HepG2 (cell line): ENCODE data around the gene IFNA6. TPM values are rescaled to one million over a fixed set of nuclear protein-coding genes. Genes with fewer than 3 reads are reported as not detected.

Experiments
- ARID3A ChIP-seq: IDR thresholded peaks from 2 replicates; pipeline ENCODE4 v1.6.1; 2012; ENCODE audit warnings: low read depth, low read length, improper control_type of control experiment
- ARID5B ChIP-seq: IDR thresholded peaks from 2 replicates; pipeline ENCODE4 v1.4.0; 2020; ENCODE audit warnings: mild to moderate bottlenecking, missing genetic modification reagents
- ESRRA ChIP-seq: sonication (generic); formaldehyde crosslinking; IDR thresholded peaks from 2 replicates; pipeline ENCODE4 v1.5.1; 2020; ENCODE audit warnings: mild to moderate bottlenecking, low read depth, missing genetic modification reagents
- ETS1 ChIP-seq: sonication (generic); formaldehyde crosslinking; IDR thresholded peaks from 2 replicates; pipeline ENCODE4 v1.4.0; 2020; ENCODE audit warnings: missing genetic modification reagents
- HBP1 ChIP-seq: IDR thresholded peaks from 2 replicates; pipeline ENCODE4 v1.6.1; 2016; ENCODE audit warnings: low read depth, control low read depth
- HMGA1 ChIP-seq: sonication (generic); formaldehyde crosslinking; conservative IDR thresholded peaks from 2 replicates; pipeline ENCODE4 v1.4.0; 2020; ENCODE audit warnings: missing genetic modification reagents
- MATR3 ChIP-seq: sonication (generic); formaldehyde crosslinking; IDR thresholded peaks from 2 replicates; pipeline ENCODE4 v1.4.0; 2020; ENCODE audit warnings: missing genetic modification reagents
- MTF1 ChIP-seq: sonication (generic); formaldehyde crosslinking; IDR thresholded peaks from 2 replicates; pipeline ENCODE4 v1.5.0; 2020; ENCODE audit warnings: missing genetic modification reagents
- NCOR1 ChIP-seq: fragments of 200-600 bp; sonication (generic); IDR thresholded peaks from 2 replicates; pipeline ENCODE4 v1.7.0; 2017; ENCODE audit warnings: antibody characterized with exemption, low read length, borderline replicate concordance
- PREB ChIP-seq: sonication (generic); formaldehyde crosslinking; IDR thresholded peaks from 2 replicates; pipeline ENCODE4 v1.4.0; 2020; ENCODE audit warnings: missing genetic modification reagents
- RXRB ChIP-seq: IDR thresholded peaks from 2 replicates; pipeline ENCODE4 v1.6.1; 2016; ENCODE audit warnings: borderline replicate concordance, missing genetic modification reagents, missing compliant biosample characterization
- SALL1 ChIP-seq: sonication (generic); formaldehyde crosslinking; IDR thresholded peaks from 2 replicates; pipeline ENCODE4 v1.8.0; 2022; ENCODE audit warnings: mild to moderate bottlenecking, missing genetic modification reagents
- SRSF1 ChIP-seq: fragments of 200-400 bp; formaldehyde crosslinking; optimal IDR thresholded peaks from 2 replicates; pipeline ENCODE3; 2017; ENCODE audit warnings: mild to moderate bottlenecking, low read depth, low read length, moderate library complexity
- ZBTB7B ChIP-seq: sonication (generic); formaldehyde crosslinking; IDR thresholded peaks from 2 replicates; pipeline ENCODE4 v1.4.0; 2020; ENCODE audit warnings: missing genetic modification reagents
- ZFP82 ChIP-seq: sonication (generic); formaldehyde crosslinking; IDR thresholded peaks from 2 replicates; pipeline ENCODE4 v1.5.1; 2020; ENCODE audit warnings: mild to moderate bottlenecking, missing genetic modification reagents, borderline replicate concordance
- ZNF367 ChIP-seq: sonication (generic); formaldehyde crosslinking; IDR thresholded peaks from 2 replicates; pipeline ENCODE4 v1.4.0; 2020; ENCODE audit warnings: missing genetic modification reagents, borderline replicate concordance
- ZNF782 ChIP-seq: sonication (generic); formaldehyde crosslinking; IDR thresholded peaks from 2 replicates; pipeline ENCODE4 v1.4.0; 2020; ENCODE audit warnings: missing genetic modification reagents, mild to moderate bottlenecking, borderline replicate concordance
- ZNF816 ChIP-seq: sonication (generic); formaldehyde crosslinking; IDR thresholded peaks from 2 replicates; pipeline ENCODE4 v1.8.0; 2022; ENCODE audit warnings: missing genetic modification reagents, mild to moderate bottlenecking, borderline replicate concordance
- polyA plus RNA-seq, 8 experiments: library from polyadenylated mRNA; depleted of rRNA in 3 of 8; stranded (reverse) in 7 of 8; unstranded in 1 of 8; fragments of >200 nt; fragmentation: Illumina TruSeq in 4 of 8; extraction: Trizol in 4 of 8; gene quantifications; 2 replicates each; pipeline versions ENCODE4 v1.2.1 to v1.2.3, GENCODE V29; 2011 to 2016; ENCODE audit warnings: low read depth in 4 of 8, missing spikeins in 1 of 8, mixed read lengths in 1 of 8; ENCODE audit not compliant: insufficient read depth in 1 of 8
- total RNA-seq, 5 experiments: library from RNA; depleted of rRNA; stranded (reverse); fragments of >200 nt; fragmentation: Illumina TruSeq; extraction: Trizol; gene quantifications; 2 replicates each; pipeline ENCODE4 v1.2.3, GENCODE V29; 2016; ENCODE audit warnings: low read depth in 1 of 5

IFNA6 gene
- total and polyA plus RNA-seq, 2 of the 13 experiments (the other 11 are each of a cell fraction or from before 2014, with no cell fraction given), result not detected

GRCh38 chr9:21334701-21335632 lies 15.7 kb downstream of the IFNA6 start, which contains the start of gene KLHL9 (continued):
- TF ChIP-seq ZNF367 (CRISPR knock-in tag) (no peak), PREB (no peak), ZNF782 (CRISPR knock-in tag) (peak; percentile 74; the same call in 1 of the 2 replicates), RXRB (CRISPR knock-in tag) (no peak), SRSF1 (no peak), MTF1 (CRISPR knock-in tag) (no peak; the same call in 1 of the 2 replicates), MATR3 (CRISPR knock-in tag) (no peak), ETS1 (CRISPR knock-in tag) (no peak), ZNF816 (CRISPR knock-in tag) (no peak), NCOR1 (no peak), ZFP82 (peak; percentile 59; the same call in 1 of the 2 replicates), ARID5B (peak; percentile 57; the same call in 1 of the 2 replicates), SALL1 (CRISPR knock-in tag) (peak; percentile 79; the same call in 1 of the 2 replicates), ESRRA (CRISPR knock-in tag) (no peak), HMGA1 (no peak), ARID3A (no peak), HBP1 (no peak), ZBTB7B (CRISPR knock-in tag) (no peak; the same call in 1 of the 2 replicates)
